Keratinocyte (primary cell): Measurements from ENCODE around the gene METTL22. TPM values are rescaled to one million over a fixed set of nuclear protein-coding genes. Genes with fewer than 3 reads are reported as not detected.

Source experiments
- DNase-seq: peaks from one replicate; pipeline ENCODE4 v3.0.0-alpha.2; 2011; ENCODE audit warnings: low read depth, missing footprints, low spot score
- FAIRE-seq: peaks from 2 replicates; lab custom pipeline; 2011; peaks lifted over from hg19 to GRCh38; lab: Jason Lieb, UNC
- H2AFZ ChIP-seq: 2 replicates; pipeline ENCODE4 v1.6.0; 2012; ENCODE audit warnings: low read length, control low read depth, inconsistent platforms; ENCODE audit not compliant: control insufficient read depth
- H3K27ac ChIP-seq: 2 replicates; pipeline ENCODE4 v1.5.1; 2011; ENCODE audit warnings: low read length; ENCODE audit not compliant: control insufficient read depth, insufficient read depth
- H3K27me3 ChIP-seq: 3 replicates; pipeline ENCODE4 v1.6.0; 2011; ENCODE audit warnings: low read length; ENCODE audit not compliant: control insufficient read depth, insufficient read depth; ENCODE audit errors: extremely low read depth
- H3K36me3 ChIP-seq, 2 experiments: 2 replicates in 1 of 2; 3 replicates in 1 of 2; pipeline ENCODE4 v1.5.1; 2011; ENCODE audit warnings: low read length in 2 of 2, mild to moderate bottlenecking in 1 of 2; ENCODE audit not compliant: control insufficient read depth in 2 of 2, insufficient read depth in 2 of 2; ENCODE audit errors: extremely low read depth in 1 of 2
- H3K4me1 ChIP-seq: 3 replicates; pipeline ENCODE4 v1.5.1; 2011; ENCODE audit warnings: low read length; ENCODE audit not compliant: control insufficient read depth, insufficient read depth; ENCODE audit errors: extremely low read depth
- H3K4me2 ChIP-seq: 3 replicates; pipeline ENCODE4 v1.6.0; 2011; ENCODE audit warnings: low read depth, low read length; ENCODE audit not compliant: control insufficient read depth, insufficient read depth; ENCODE audit errors: extremely low read depth
- H3K4me3 ChIP-seq, 3 experiments: fragments of 200-600 bp in 1 of 3; sonication (generic) in 1 of 3; 2 replicates in 2 of 3; 3 replicates in 1 of 3; pipeline ENCODE4 v1.5.1; 2011 to 2016; ENCODE audit warnings: low read length in 3 of 3, mild to moderate bottlenecking in 3 of 3, control low read depth in 2 of 3, inconsistent platforms in 1 of 3, low read depth in 1 of 3, mixed read lengths in 1 of 3, mixed run types in 1 of 3, moderate library complexity in 1 of 3; ENCODE audit not compliant: control insufficient read depth in 2 of 3, insufficient read depth in 2 of 3; ENCODE audit errors: extremely low read depth in 1 of 3
- H3K79me2 ChIP-seq: 2 replicates; pipeline ENCODE4 v1.6.0; 2012; ENCODE audit warnings: low read length; ENCODE audit not compliant: control insufficient read depth, insufficient read depth
- H3K9ac ChIP-seq: 3 replicates; pipeline ENCODE4 v1.6.0; 2011; ENCODE audit warnings: low read length; ENCODE audit not compliant: control insufficient read depth, insufficient read depth; ENCODE audit errors: extremely low read depth
- H3K9me1 ChIP-seq: 3 replicates; pipeline ENCODE4 v1.6.0; 2011; ENCODE audit warnings: low read length; ENCODE audit not compliant: control insufficient read depth, insufficient read depth; ENCODE audit errors: extremely low read depth
- H3K9me3 ChIP-seq: 2 replicates; pipeline ENCODE4 v1.5.1; 2012; ENCODE audit warnings: low read depth, low read length; ENCODE audit not compliant: control insufficient read depth
- H4K20me1 ChIP-seq: 3 replicates; pipeline ENCODE4 v1.6.0; 2011; ENCODE audit warnings: low read length; ENCODE audit not compliant: control insufficient read depth, insufficient read depth; ENCODE audit errors: extremely low read depth
- CTCF ChIP-seq, 3 experiments: IDR thresholded peaks in 1 of 3; conservative IDR thresholded peaks in 1 of 3; optimal IDR thresholded peaks in 1 of 3; 2 replicates in 2 of 3; 3 replicates in 1 of 3; pipeline versions ENCODE3 to v1.5.1; 2011; ENCODE audit warnings: low read length in 3 of 3, mild to moderate bottlenecking in 3 of 3, moderate library complexity in 2 of 3, control low read depth in 1 of 3, inconsistent platforms in 1 of 3; ENCODE audit not compliant: insufficient read depth in 2 of 3; ENCODE audit errors: extremely low read depth in 1 of 3
- EZH2 ChIP-seq: IDR thresholded peaks from one replicate; pipeline ENCODE4 v1.6.1; 2012; ENCODE audit warnings: inconsistent platforms, mild to moderate bottlenecking, low read length, moderate library complexity
- dilution Hi-C: fragments of 300-500 bp; cut with MboI; formaldehyde crosslinking; loops from one replicate; pipeline ENCODE4 v1.7.0; 2020; ENCODE audit warnings: low sequenced_read_pairs; ENCODE audit not compliant: extremely low pct_ligation_motif_present
- polyA plus RNA-seq, 5 experiments: library from polyadenylated mRNA; depleted of rRNA in 3 of 5; stranded (reverse) in 3 of 5; stranded (forward) in 1 of 5; unstranded in 1 of 5; fragments of >200 nt; gene quantifications; 1 replicate in 1 of 5; 2 replicates in 3 of 5; 3 replicates in 1 of 5; pipeline versions ENCODE4 v1.2.1 to v1.2.3, GENCODE V29; 2011 to 2012; ENCODE audit warnings: missing spikeins in 2 of 5, low read depth in 1 of 5, low replicate concordance in 1 of 5

METTL22 gene
- polyA plus RNA-seq, 1 donor (not counting 4 experiments of a cell fraction or from before 2014, with no cell fraction given), result 31.1 TPM

GRCh38 chr16:8596581-8596980 is 24.9 kb upstream of the METTL22 start:
- no peaks in the 10 kb centered on the region for H4K20me1 ChIP-seq
- H2AFZ ChIP-seq, result no peak overlapping the region
- H3K4me1 ChIP-seq, result peaks cover 9% of the 10 kb centered on the region
- dilution Hi-C loops, result no loop called here
- no peak for DNase-seq
- FAIRE-seq, result no peak
- TF ChIP-seq CTCF (optimal IDR thresholded peaks at IDR 0.05 in 1 of 3, IDR thresholded peaks at IDR 0.05 in 1 of 3, conservative IDR thresholded peaks at IDR 0.05 in 1 of 3; ENCODE audit: extremely low read depth in 1 of 3, insufficient read depth in 2 of 3, low read length in 3 of 3) (no peak), EZH2 (no peak)
- H3K4me3 ChIP-seq, result no peak overlapping the region
- H3K9me3 ChIP-seq, result no peaks in the 10 kb centered on the region
- H3K79me2 ChIP-seq, result no peaks in the 10 kb centered on the region
- H3K9ac ChIP-seq, result no peak overlapping the region
- no peaks in the 10 kb centered on the region for H3K9me1 ChIP-seq
- no peaks in the 10 kb centered on the region for H3K27me3 ChIP-seq
- no peaks in the 10 kb centered on the region for H3K36me3 ChIP-seq
- no peak overlapping the region for H3K4me2 ChIP-seq
- no peak overlapping the region for H3K27ac ChIP-seq

GRCh38 chr16:8600144-8600775 is 21.2 kb upstream of the METTL22 start:
- H3K79me2 ChIP-seq, result no peaks in the 10 kb centered on the region
- no peaks in the 10 kb centered on the region for H3K4me1 ChIP-seq
- H3K9me1 ChIP-seq, result no peaks in the 10 kb centered on the region
- no peak for DNase-seq
- H3K9ac ChIP-seq, result no peak overlapping the region
- FAIRE-seq, result no peak
- no peaks in the 10 kb centered on the region for H3K27me3 ChIP-seq
- no peak for TF ChIP-seq CTCF (optimal IDR thresholded peaks at IDR 0.05 in 1 of 3, IDR thresholded peaks at IDR 0.05 in 1 of 3, conservative IDR thresholded peaks at IDR 0.05 in 1 of 3; ENCODE audit: extremely low read depth in 1 of 3, insufficient read depth in 2 of 3, low read length in 3 of 3)
- TF ChIP-seq EZH2, result no peak
- H3K9me3 ChIP-seq, result no peaks in the 10 kb centered on the region
- H2AFZ ChIP-seq, result no peak overlapping the region
- H3K4me2 ChIP-seq, result no peak overlapping the region
- no peak overlapping the region for H3K27ac ChIP-seq
- H4K20me1 ChIP-seq, result no peaks in the 10 kb centered on the region
- dilution Hi-C loops, result no loop called here
- no peak overlapping the region for H3K4me3 ChIP-seq
- H3K36me3 ChIP-seq, result no peaks in the 10 kb centered on the region
